Upper lobe of left lung (tissue), 4 donors: ENCODE data around the gene CEACAM20.

ENCODE experiments used
- CTCF ChIP-seq, 6 experiments: fragments of 450-650 bp in 4 of 6; fragments of 200-600 bp in 2 of 6; sonication (generic) in 2 of 6; IDR thresholded peaks; one replicate each; pipeline ENCODE4 v1.5.1; 2016 to 2019; ENCODE audit warnings: antibody characterized with exemption in 6 of 6
- POLR2A ChIP-seq, 4 donors: fragments of 450-650 bp; IDR thresholded peaks; one replicate each; pipeline ENCODE4 v1.5.1; 2016 to 2017; ENCODE audit warnings: antibody characterized with exemption in 4 of 4, mild to moderate bottlenecking in 2 of 4
- POLR2AphosphoS5 ChIP-seq, 2 donors: sonication (generic); formaldehyde crosslinking; IDR thresholded peaks; one replicate each; pipeline ENCODE4 v1.5.1; 2017; ENCODE audit warnings: antibody characterized with exemption in 2 of 2

GRCh38 chr19:44530777-44531176, 1.3 kb upstream of the CEACAM20 start:
- TF ChIP-seq POLR2AphosphoS5 (IDR thresholded peaks at IDR 0.05) (no peak), CTCF (IDR thresholded peaks at IDR 0.05) (no peak), POLR2A (IDR thresholded peaks at IDR 0.05) (no peak)
